KMS-11 (cell line): ENCODE results near the gene HACD3.

Experiments used
- H2AFZ ChIP-seq: fragments of 200-600 bp; sonication (generic); 2 replicates; pipeline ENCODE4 v1.6.1; 2016; ENCODE audit warnings: antibody characterized with exemption, mixed run types, low read depth
- H3K27ac ChIP-seq: fragments of 200-600 bp; sonication (generic); 2 replicates; pipeline ENCODE4 v1.6.1; 2016; ENCODE audit warnings: mild to moderate bottlenecking, mixed run types
- H3K27me3 ChIP-seq: fragments of 200-600 bp; sonication (generic); 2 replicates; pipeline ENCODE4 v1.6.1; 2017; ENCODE audit warnings: mild to moderate bottlenecking, low read depth, mixed run types, moderate library complexity; ENCODE audit not compliant: insufficient read depth
- H3K36me3 ChIP-seq: fragments of 200-600 bp; sonication (generic); 2 replicates; pipeline ENCODE4 v1.6.1; 2017; ENCODE audit warnings: mild to moderate bottlenecking, mixed run types; ENCODE audit not compliant: insufficient read depth
- H3K4me1 ChIP-seq: fragments of 200-600 bp; sonication (generic); 2 replicates; pipeline ENCODE4 v1.6.1; 2016; ENCODE audit warnings: mild to moderate bottlenecking, low read depth, mixed run types; ENCODE audit not compliant: poor library complexity, severe bottlenecking
- H3K4me2 ChIP-seq: fragments of 200-600 bp; sonication (generic); 2 replicates; pipeline ENCODE4 v1.7.0; 2016; ENCODE audit warnings: mild to moderate bottlenecking, mixed run types
- H3K4me3 ChIP-seq: fragments of 200-600 bp; sonication (generic); IDR thresholded peaks from 2 replicates; pipeline ENCODE4 v1.6.1; 2017; ENCODE audit warnings: low read depth, low read length, mixed read lengths; ENCODE audit not compliant: insufficient read depth
- H3K79me2 ChIP-seq: fragments of 200-600 bp; sonication (generic); 2 replicates; pipeline ENCODE4 v1.6.1; 2016; ENCODE audit warnings: low read depth, mixed run types; ENCODE audit not compliant: insufficient read depth
- H3K9ac ChIP-seq: fragments of 200-600 bp; sonication (generic); 2 replicates; pipeline ENCODE4 v1.6.1; 2016; ENCODE audit warnings: mild to moderate bottlenecking, mixed run types
- H4K20me1 ChIP-seq: fragments of 200-600 bp; sonication (generic); 2 replicates; pipeline ENCODE4 v1.6.1; 2016; ENCODE audit warnings: mild to moderate bottlenecking, mixed run types; ENCODE audit not compliant: insufficient read depth
- CTCF ChIP-seq: fragments of 200-600 bp; sonication (generic); conservative IDR thresholded peaks from 2 replicates; pipeline ENCODE4 v1.6.1; 2017; ENCODE audit warnings: low read depth, mild to moderate bottlenecking, antibody characterized with exemption, low read length, moderate library complexity, mixed read lengths

Gene HACD3

DNA sequence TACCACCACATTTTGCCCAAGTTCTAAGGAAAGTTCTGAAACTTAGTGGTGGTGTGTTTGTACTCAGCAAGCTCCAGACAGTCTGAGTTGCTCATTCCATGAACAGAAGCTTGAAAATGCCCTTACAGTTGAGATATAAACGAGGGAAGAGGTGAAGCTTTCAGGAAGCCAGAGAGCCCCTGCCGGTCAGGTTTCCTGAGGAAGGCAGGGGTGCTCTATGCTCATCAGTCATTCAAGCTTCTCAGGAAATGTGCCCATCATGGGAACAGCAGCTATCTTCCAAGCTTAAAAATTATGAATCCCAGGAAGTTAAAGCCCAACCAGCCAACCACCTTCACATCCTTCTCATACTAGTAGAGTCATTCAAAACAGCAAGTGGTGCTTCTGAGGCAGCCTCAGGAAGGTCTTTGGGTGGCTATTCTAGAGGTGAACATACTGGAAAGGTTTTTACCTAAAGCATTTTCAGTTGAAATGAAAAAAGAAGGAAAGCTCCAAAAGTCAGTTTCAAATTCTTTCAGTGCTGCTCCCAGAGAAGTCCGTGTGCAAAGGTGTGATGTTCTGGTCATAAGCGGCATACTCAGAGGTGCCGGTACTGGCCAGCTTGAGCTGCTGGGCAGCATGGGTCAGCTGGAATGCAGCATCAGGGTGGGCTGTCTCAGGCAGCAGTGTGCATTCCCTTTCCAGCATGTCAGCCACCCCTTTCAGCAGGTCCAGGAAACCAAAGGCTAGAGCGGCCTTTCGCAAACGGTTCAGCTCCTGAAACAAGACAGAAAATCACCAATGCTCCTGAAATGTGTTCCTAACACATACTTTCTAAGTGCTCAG is 48.9 kb downstream of the HACD3 start:
- H3K36me3 ChIP-seq = no peaks in the 10 kb centered on the region
- H3K79me2 ChIP-seq = no peaks in the 10 kb centered on the region
- TF ChIP-seq CTCF = no peak
- H4K20me1 ChIP-seq = no peaks in the 10 kb centered on the region
- peaks cover 15% of the 10 kb centered on the region for H3K4me1 ChIP-seq
- H3K4me2 ChIP-seq = no peak overlapping the region
- H3K27ac ChIP-seq = no peak overlapping the region
- H2AFZ ChIP-seq = no peak overlapping the region
- H3K27me3 ChIP-seq = no peaks in the 10 kb centered on the region
- no peak overlapping the region for H3K9ac ChIP-seq
- H3K4me3 ChIP-seq = no peak overlapping the region

- Histone ChIP-seq H3K4me3 (no peak overlapping the region), H4K20me1 (no peaks in the 10 kb centered on the region), H3K79me2 (no peaks in the 10 kb centered on the region), H3K27me3 (no peaks in the 10 kb centered on the region), H2AFZ (no peak overlapping the region), H3K36me3 (no peaks in the 10 kb centered on the region), H3K4me1 (peaks cover 21% of the 10 kb centered on the region), H3K27ac (no peak overlapping the region), H3K9ac (no peak overlapping the region), H3K4me2 (no peak overlapping the region)
- TF ChIP-seq CTCF = no peak
Observed at GRCh38 chr15:65579762-65580161, 49.5 kb downstream of the HACD3 start.

GRCh38 chr15:65580287-65580686 is 50.0 kb downstream of the HACD3 start:
- H2AFZ ChIP-seq = no peak overlapping the region
- peaks cover 27% of the 10 kb centered on the region for H3K4me1 ChIP-seq
- H3K4me3 ChIP-seq = no peak overlapping the region
- TF ChIP-seq CTCF = no peak
- H3K27ac ChIP-seq = no peak overlapping the region
- H3K36me3 ChIP-seq = no peaks in the 10 kb centered on the region
- no peaks in the 10 kb centered on the region for H3K27me3 ChIP-seq
- H3K9ac ChIP-seq = no peak overlapping the region
- H3K79me2 ChIP-seq = no peaks in the 10 kb centered on the region
- H4K20me1 ChIP-seq = no peaks in the 10 kb centered on the region
- H3K4me2 ChIP-seq = no peak overlapping the region

DNA sequence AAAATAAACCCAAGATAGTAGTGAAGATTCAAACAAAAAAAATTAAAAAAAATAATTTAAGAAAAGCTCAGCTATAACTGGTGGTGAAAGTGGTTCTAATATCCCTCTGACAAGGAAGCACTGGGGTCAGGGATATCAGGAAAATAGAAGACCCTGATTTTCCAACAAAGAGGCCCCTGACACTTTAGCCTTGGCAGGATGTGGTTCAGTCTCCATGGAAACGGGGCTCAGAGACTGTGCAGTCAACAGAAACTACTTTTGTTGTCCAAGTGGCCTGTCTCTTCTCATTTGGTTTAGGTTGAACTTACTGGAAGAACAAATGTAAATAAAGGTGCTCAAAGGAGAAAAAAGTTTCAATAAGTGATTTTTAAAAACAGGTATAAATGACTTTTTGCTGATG is 53.4 kb downstream of the HACD3 start:
- peak overlapping the region; percentile 42 for H3K27ac ChIP-seq

More for the DNA sequence above, 53.4 kb downstream of the HACD3 start:
- Histone ChIP-seq H3K79me2 (no peaks in the 10 kb centered on the region), H3K4me3 (no peak overlapping the region), H3K27me3 (no peaks in the 10 kb centered on the region), H3K36me3 (0 out of 2 replicates have a peak, but pooled peaks cover 2% of the 10 kb centered on the region), H3K4me1 (peaks cover 27% of the 10 kb centered on the region), H2AFZ (no peak overlapping the region), H4K20me1 (no peaks in the 10 kb centered on the region), H3K9ac (peak overlapping the region; percentile 10; the same call in 1 of the 2 replicates), H3K4me2 (peak overlapping the region; percentile 76)
- no peak for TF ChIP-seq CTCF
